IMR-90 (cell line): ENCODE results near the gene OR4D5. TPM values are rescaled to one million over a fixed set of nuclear protein-coding genes. Genes with fewer than 3 reads are reported as not detected.

Source experiments
- ATAC-seq: fragments of 200-7000 bp; cut with Tn5 transposase; 2 replicates; pipeline ENCODE4 v1.9.1; 2020; ENCODE audit warnings: low read depth, mild to moderate bottlenecking, moderate library complexity
- Bru-seq: library from RNA; stranded (reverse); fragments of 400-500 nt; gene quantifications from one replicate; lab custom pipeline; 2021; lab: Mats Ljungman, UMichigan
- BruChase-seq, 2 experiments: library from RNA; stranded (reverse); fragments of 400-500 nt; gene quantifications; one replicate each; lab custom pipeline; 2021; lab: Mats Ljungman, UMichigan
- BruUV-seq: library from RNA; stranded (reverse); fragments of 400-500 nt; replicated peaks from 2 replicates; lab custom pipeline; 2021; lab: Mats Ljungman, UMichigan
- CTCF ChIA-PET: fragments of 300-600 bp; formaldehyde crosslinking; extraction: SDS; loops from one replicate; lab custom pipeline; 2021; ENCODE audit warnings: antibody characterized with exemption; lab: Yijun Ruan, JAX
- POLR2A ChIA-PET: fragments of 300-600 bp; sonication (Branson Sonifier 250); formaldehyde crosslinking; loops from one replicate; lab custom pipeline; 2022; ENCODE audit warnings: antibody characterized with exemption; ENCODE audit not compliant: unreplicated experiment; lab: Charles Lee
- DNase-seq: peaks from one replicate; pipeline ENCODE4 v3.0.0; 2013
- H2AFZ ChIP-seq: replicated peaks from 2 replicates; pipeline ENCODE3; 2013; ENCODE audit warnings: low read length, mild to moderate bottlenecking; ENCODE audit not compliant: poor library complexity
- H2AK5ac ChIP-seq: 2 replicates; pipeline ENCODE4 v1.6.1; 2013; ENCODE audit warnings: low read depth, low read length, inconsistent platforms
- H2AK9ac ChIP-seq: replicated peaks from 2 replicates; pipeline ENCODE3; 2013; ENCODE audit warnings: mild to moderate bottlenecking, low read depth, low read length, moderate library complexity; ENCODE audit not compliant: poor library complexity
- H2BK120ac ChIP-seq: 2 replicates; pipeline ENCODE4 v1.6.1; 2013; ENCODE audit warnings: low read depth, low read length, inconsistent platforms
- H2BK15ac ChIP-seq: 3 replicates; pipeline ENCODE4 v1.6.1; 2013; ENCODE audit warnings: low read depth, low read length, inconsistent platforms
- H2BK20ac ChIP-seq: 2 replicates; pipeline ENCODE4 v1.6.1; 2013; ENCODE audit warnings: low read depth, mild to moderate bottlenecking, inconsistent platforms, low read length, moderate library complexity
- H2BK5ac ChIP-seq: 2 replicates; pipeline ENCODE4 v1.6.1; 2013; ENCODE audit warnings: mild to moderate bottlenecking, low read depth, low read length, inconsistent platforms; ENCODE audit not compliant: poor library complexity, severe bottlenecking
- H3K14ac ChIP-seq: replicated peaks from 2 replicates; pipeline ENCODE4 v1.6.1; 2013; ENCODE audit warnings: low read depth, low read length, inconsistent platforms
- H3K18ac ChIP-seq: 2 replicates; pipeline ENCODE4 v1.6.1; 2013; ENCODE audit warnings: low read depth, low read length, control low read depth
- H3K23ac ChIP-seq: 2 replicates; pipeline ENCODE4 v1.6.1; 2013; ENCODE audit warnings: low read depth, low read length, inconsistent platforms
- H3K27ac ChIP-seq: 2 replicates; pipeline ENCODE4 v1.5.1; 2013; ENCODE audit warnings: mild to moderate bottlenecking, control low read depth, low read length; ENCODE audit not compliant: insufficient read depth
- H3K27me3 ChIP-seq: 2 replicates; pipeline ENCODE4 v1.6.1; 2013; ENCODE audit warnings: low read length; ENCODE audit not compliant: control insufficient read depth, insufficient read depth
- H3K36me3 ChIP-seq: 2 replicates; pipeline ENCODE4 v1.6.1; 2013; ENCODE audit warnings: low read length, mixed read lengths; ENCODE audit not compliant: control insufficient read depth, insufficient read depth
- H3K4ac ChIP-seq: 2 replicates; pipeline ENCODE4 v1.6.1; 2013; ENCODE audit warnings: low read depth, low read length, inconsistent platforms
- H3K4me1 ChIP-seq: 2 replicates; pipeline ENCODE4 v1.6.1; 2013; ENCODE audit warnings: low read length, mixed read lengths; ENCODE audit not compliant: control insufficient read depth, insufficient read depth
- H3K4me2 ChIP-seq: 2 replicates; pipeline ENCODE4 v1.6.1; 2013; ENCODE audit warnings: low read depth, mild to moderate bottlenecking, control low read depth, low read length, moderate library complexity
- H3K4me3 ChIP-seq: 2 replicates; pipeline ENCODE4 v1.5.1; 2013; ENCODE audit warnings: low read depth, mild to moderate bottlenecking, control low read depth, low read length, moderate library complexity; ENCODE audit not compliant: insufficient read depth
- H3K56ac ChIP-seq: 2 replicates; pipeline ENCODE4 v1.6.1; 2013; ENCODE audit warnings: low read length, inconsistent platforms; ENCODE audit not compliant: insufficient read depth; ENCODE audit errors: extremely low read depth
- H3K79me1 ChIP-seq, 2 experiments: 2 replicates each; pipeline ENCODE4 v1.6.1; 2013; ENCODE audit warnings: low read length in 2 of 2, inconsistent platforms in 1 of 2, low read depth in 1 of 2
- H3K9ac ChIP-seq: 2 replicates; pipeline ENCODE4 v1.6.1; 2013; ENCODE audit warnings: low read depth, low read length, control low read depth
- H3K9me1 ChIP-seq: 2 replicates; pipeline ENCODE4 v1.6.1; 2013; ENCODE audit warnings: low read length, inconsistent platforms; ENCODE audit not compliant: insufficient read depth
- H3K9me3 ChIP-seq: 2 replicates; pipeline ENCODE4 v1.6.1; 2013; ENCODE audit warnings: low read length; ENCODE audit not compliant: control insufficient read depth, insufficient read depth
- H4K20me1 ChIP-seq: 2 replicates; pipeline ENCODE4 v1.6.1; 2013; ENCODE audit warnings: low read length, inconsistent platforms; ENCODE audit not compliant: insufficient read depth
- H4K5ac ChIP-seq: 2 replicates; pipeline ENCODE4 v1.6.1; 2013; ENCODE audit warnings: mild to moderate bottlenecking, low read depth, low read length, control low read depth
- H4K8ac ChIP-seq, 2 experiments: 2 replicates each; pipeline ENCODE4 v1.6.1; 2013; ENCODE audit warnings: low read depth in 2 of 2, low read length in 2 of 2, control low read depth in 1 of 2, inconsistent platforms in 1 of 2
- H4K91ac ChIP-seq: 2 replicates; pipeline ENCODE4 v1.6.1; 2013; ENCODE audit warnings: low read depth, low read length, inconsistent platforms; ENCODE audit not compliant: insufficient read depth
- BHLHE40 ChIP-seq: fragments of 150-350 bp; IDR thresholded peaks from 2 replicates; pipeline ENCODE4 v1.6.1; 2016; ENCODE audit warnings: mild to moderate bottlenecking, low read depth, low read length
- CEBPB ChIP-seq: IDR thresholded peaks from 2 replicates; pipeline ENCODE4 v1.6.1; 2012; ENCODE audit warnings: low read depth, low read length, improper control_type of control experiment
- CHD1 ChIP-seq: IDR thresholded peaks from 2 replicates; pipeline ENCODE4 v1.6.1; 2012; ENCODE audit warnings: low read depth, low read length, improper control_type of control experiment
- CTCF ChIP-seq: conservative IDR thresholded peaks from 2 replicates; pipeline ENCODE4 v1.5.1; 2012; ENCODE audit warnings: mild to moderate bottlenecking, low read depth, low read length, improper control_type of control experiment
- ELK1 ChIP-seq: fragments of 150-350 bp; IDR thresholded peaks from 2 replicates; pipeline ENCODE4 v1.6.1; 2016; ENCODE audit warnings: low read depth, mild to moderate bottlenecking, low read length, moderate library complexity, borderline replicate concordance
- FOS ChIP-seq: fragments of 150-350 bp; IDR thresholded peaks from 2 replicates; pipeline ENCODE4 v1.6.1; 2016; ENCODE audit warnings: low read depth, low read length
- MAFK ChIP-seq: IDR thresholded peaks from 2 replicates; pipeline ENCODE4 v1.6.1; 2012; ENCODE audit warnings: low read depth, low read length, improper control_type of control experiment
- MAZ ChIP-seq: IDR thresholded peaks from 2 replicates; pipeline ENCODE4 v1.6.1; 2012; ENCODE audit warnings: low read depth, mild to moderate bottlenecking, low read length, improper control_type of control experiment, moderate library complexity, borderline replicate concordance
- NFE2L2 ChIP-seq: fragments of 150-350 bp; IDR thresholded peaks from 2 replicates; pipeline ENCODE4 v1.6.1; 2016; ENCODE audit warnings: low read depth, mild to moderate bottlenecking, low read length
- POLR2A ChIP-seq: IDR thresholded peaks from 2 replicates; pipeline ENCODE4 v1.6.1; 2012; ENCODE audit warnings: mild to moderate bottlenecking, low read depth, low read length
- RCOR1 ChIP-seq: IDR thresholded peaks from 2 replicates; pipeline ENCODE4 v1.6.1; 2012; ENCODE audit warnings: mild to moderate bottlenecking, low read length, improper control_type of control experiment; ENCODE audit not compliant: insufficient replicate concordance
- RFX5 ChIP-seq: IDR thresholded peaks from 2 replicates; pipeline ENCODE4 v1.8.0; 2012; ENCODE audit warnings: low read depth, mild to moderate bottlenecking, low read length, moderate library complexity
- WGBS, 2 experiments: methylation state at CpG; one replicate each; pipeline versions ENCODE4 v1.1.5 to v1.1.7; 2013; ENCODE audit warnings: missing lambda C conversion rate in 2 of 2; ENCODE audit not compliant: insufficient read length in 1 of 2; ENCODE audit errors: extremely low coverage in 2 of 2; 5-methylcytosine and 5-hydroxymethylcytosine counted together
- dilution Hi-C: fragments of 300-500 bp; cut with HindIII; formaldehyde crosslinking; loops from one replicate; pipeline ENCODE4 v1.14.3; 2018; ENCODE audit warnings: low sequenced_read_pairs; ENCODE audit not compliant: unreplicated experiment
- in situ Hi-C: fragments of 300-500 bp; cut with MboI; formaldehyde crosslinking; loops from 3 replicates; pipeline ENCODE4 v1.14.3; 2019; ENCODE audit warnings: low sequenced_read_pairs, inconsistent platforms, mixed read lengths
- intact Hi-C: fragments of 100-400 bp; cut with micrococcal nuclease; formaldehyde crosslinking; loops from 2 replicates; pipeline ENCODE4 v1.10.0; 2022
- long read RNA-seq: library from polyadenylated mRNA; unstranded; transcript quantifications from one replicate; pipeline ENCODE4 v2.0.0, GENCODE V29; 2021; ENCODE audit not compliant: unreplicated experiment
- polyA plus RNA-seq, 3 experiments: library from polyadenylated mRNA; depleted of rRNA; stranded (reverse); fragments of >200 nt; gene quantifications; 2 replicates each; pipeline ENCODE4 v1.2.3, GENCODE V29; 2012; ENCODE audit warnings: low replicate concordance in 1 of 3
- total RNA-seq: library from RNA; depleted of rRNA; stranded (reverse); fragments of >200 nt; gene quantifications from 2 replicates; pipeline ENCODE4 v1.2.3, GENCODE V29; 2012; rRNA removed
- TF ChIP-seq, protein P1 (sequence below): fragments of 150-350 bp; IDR thresholded peaks from 2 replicates; pipeline ENCODE4 v1.6.1; 2017; ENCODE audit warnings: mild to moderate bottlenecking, antibody characterized with exemption, low read length, low read depth

OR4D5 gene
- not detected in 2 replicates for total RNA-seq
- not detected in 2 replicates for polyA plus RNA-seq (2012; rRNA removed)
- not detected in 2 replicates for polyA plus RNA-seq (2012; cell fraction: cytosol; rRNA removed)
- not detected in 2 replicates for polyA plus RNA-seq (2012; cell fraction: nucleus; rRNA removed; ENCODE audit: low replicate concordance)
- Bru-seq, nascent RNA = not detected
- not detected for BruChase-seq, experiment 1, labeled RNA remaining after a 6-hour chase
- not detected for BruChase-seq, experiment 2, labeled RNA remaining after a 2-hour chase
- long read RNA-seq = 0 reads

- no peaks in the 10 kb centered on the region for H3K27me3 ChIP-seq
- H4K8ac ChIP-seq = no peak within 1 kb of the TSS
- H2BK20ac ChIP-seq = no peak within 1 kb of the TSS
- ATAC-seq = no peak
- WGBS, 2 experiments = no CpG with 5 or more reads among the region's 1 CpG
- in situ Hi-C loops (no loop called here), dilution Hi-C loops (no loop called here), intact Hi-C loops (no loop called here)
- no peak within 1 kb of the TSS for H3K23ac ChIP-seq
- no peak within 1 kb of the TSS for H2AK5ac ChIP-seq
- H4K5ac ChIP-seq = no peak within 1 kb of the TSS
- peaks cover 17% of the 10 kb centered on the region for H3K9me3 ChIP-seq
- no peak within 1 kb of the TSS for H2BK120ac ChIP-seq
- no peak within 1 kb of the TSS for H2BK15ac ChIP-seq
- no peak within 1 kb of the TSS for H2AFZ ChIP-seq
- H2AK9ac ChIP-seq = no peak within 1 kb of the TSS
- H4K20me1 ChIP-seq = no peaks in the 10 kb centered on the region
- H3K4me3 ChIP-seq = no peak within 1 kb of the TSS
- ChIA-PET CTCF (interaction anchor here (0.5 kb wide), 1 partner anchor 1568 kb away, joined by 3 read pairs; no protein-coding TSS in a partner anchor), POLR2A (no interaction called here)
- no peak within 1 kb of the TSS for H3K4ac ChIP-seq
- DNase-seq = no peak
- no peak within 1 kb of the TSS for H3K4me2 ChIP-seq
- H3K4me1 ChIP-seq = no peaks in the 10 kb centered on the region
- no peaks in the 10 kb centered on the region for H3K79me1 ChIP-seq
- BruUV-seq = no TSS peak
- no peaks in the 10 kb centered on the region for H3K36me3 ChIP-seq
- TF ChIP-seq FOS (no peak), MAZ (no peak), CTCF (no peak), CHD1 (no peak), CEBPB (no peak), POLR2A (no peak), BHLHE40 (no peak), NFE2L2 (no peak), ELK1 (no peak), MAFK (no peak), RFX5 (no peak), RCOR1 (no peak)
- TF ChIP-seq, protein P1, sequence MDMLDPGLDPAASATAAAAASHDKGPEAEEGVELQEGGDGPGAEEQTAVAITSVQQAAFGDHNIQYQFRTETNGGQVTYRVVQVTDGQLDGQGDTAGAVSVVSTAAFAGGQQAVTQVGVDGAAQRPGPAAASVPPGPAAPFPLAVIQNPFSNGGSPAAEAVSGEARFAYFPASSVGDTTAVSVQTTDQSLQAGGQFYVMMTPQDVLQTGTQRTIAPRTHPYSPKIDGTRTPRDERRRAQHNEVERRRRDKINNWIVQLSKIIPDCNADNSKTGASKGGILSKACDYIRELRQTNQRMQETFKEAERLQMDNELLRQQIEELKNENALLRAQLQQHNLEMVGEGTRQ = no peak
- no peak within 1 kb of the TSS for H3K56ac ChIP-seq
- H3K27ac ChIP-seq = no peak within 1 kb of the TSS
- no peak within 1 kb of the TSS for H2BK5ac ChIP-seq
- H3K18ac ChIP-seq = no peak within 1 kb of the TSS
- no peaks in the 10 kb centered on the region for H3K9me1 ChIP-seq
- no peak within 1 kb of the TSS for H3K14ac ChIP-seq
- no peak within 1 kb of the TSS for H4K91ac ChIP-seq
- H3K9ac ChIP-seq = no peak within 1 kb of the TSS
Observed at GRCh38 chr11:123939317-123939716, at the start of gene OR4D5. OR4D5 (plus strand) TSS chr11:123939617; CDS start chr11:123939617, 0 bp downstream.
